Hepatocyte (in vitro differentiated cells): ENCODE measurements around the gene NCOA3. TPM values are rescaled to one million over a fixed set of nuclear protein-coding genes. Genes with fewer than 3 reads are reported as not detected.
A peak's percentile ranks its signal among the peaks of the same experiment; 100 is the strongest.

Experiments
- DNase-seq: peaks from one replicate; pipeline ENCODE4 v3.0.0-alpha.2; 2016; ENCODE audit warnings: low spot score
- H2AFZ ChIP-seq: fragments of 200-600 bp; sonication (generic); 2 replicates; pipeline ENCODE4 v1.6.0; 2016; ENCODE audit warnings: antibody characterized with exemption, mild to moderate bottlenecking
- H3K27ac ChIP-seq: fragments of 200-600 bp; sonication (generic); 2 replicates; pipeline ENCODE4 v1.5.1; 2016; ENCODE audit warnings: mild to moderate bottlenecking
- H3K27me3 ChIP-seq: fragments of 200-600 bp; sonication (generic); 2 replicates; pipeline ENCODE4 v1.6.1; 2016
- H3K36me3 ChIP-seq: fragments of 200-600 bp; sonication (generic); replicated peaks from 2 replicates; pipeline ENCODE4 v1.5.1; 2016; ENCODE audit warnings: low read depth; ENCODE audit not compliant: insufficient read depth
- H3K4me1 ChIP-seq: fragments of 200-600 bp; sonication (generic); 2 replicates; pipeline ENCODE4 v1.5.1; 2016; ENCODE audit warnings: mild to moderate bottlenecking, moderate library complexity; ENCODE audit not compliant: insufficient read depth
- H3K4me2 ChIP-seq: fragments of 200-600 bp; sonication (generic); 2 replicates; pipeline ENCODE4 v1.6.0; 2016
- H3K4me3 ChIP-seq: fragments of 200-600 bp; sonication (generic); 2 replicates; pipeline ENCODE4 v1.5.1; 2016; ENCODE audit warnings: mild to moderate bottlenecking
- H3K79me2 ChIP-seq: fragments of 200-600 bp; sonication (generic); 2 replicates; pipeline ENCODE4 v1.6.0; 2017; ENCODE audit warnings: mild to moderate bottlenecking
- H3K9me2 ChIP-seq: fragments of 200-600 bp; sonication (generic); replicated peaks from 2 replicates; pipeline ENCODE4 v1.6.0; 2017; ENCODE audit warnings: mild to moderate bottlenecking; ENCODE audit not compliant: insufficient read depth
- H3K9me3 ChIP-seq: fragments of 200-600 bp; sonication (generic); 2 replicates; pipeline ENCODE4 v1.5.1; 2016; ENCODE audit warnings: low read depth, mild to moderate bottlenecking
- H4K20me1 ChIP-seq: fragments of 200-600 bp; sonication (generic); 2 replicates; pipeline ENCODE4 v1.6.0; 2016; ENCODE audit warnings: mild to moderate bottlenecking; ENCODE audit not compliant: insufficient read depth, poor library complexity, severe bottlenecking
- CTCF ChIP-seq: fragments of 200-600 bp; sonication (generic); IDR thresholded peaks from 2 replicates; pipeline ENCODE4 v1.5.1; 2016; ENCODE audit warnings: antibody characterized with exemption, mild to moderate bottlenecking; ENCODE audit not compliant: poor library complexity
- EZH2 ChIP-seq: fragments of 200-600 bp; sonication (generic); IDR thresholded peaks from 2 replicates; pipeline ENCODE4 v1.6.1; 2016; ENCODE audit warnings: antibody characterized with exemption, mild to moderate bottlenecking, borderline replicate concordance
- EZH2phosphoT487 ChIP-seq: fragments of 200-600 bp; sonication (generic); IDR thresholded peaks from one replicate; pipeline ENCODE4 v1.6.1; 2018; ENCODE audit warnings: antibody characterized with exemption, mild to moderate bottlenecking, low read depth, moderate library complexity; ENCODE audit not compliant: unreplicated experiment, severe bottlenecking
- WGBS: methylation state at CpG from one replicate; pipeline ENCODE4 v1.1.6; 2016; ENCODE audit warnings: low lambda C conversion rate; ENCODE audit errors: missing lambda C conversion rate; 5-methylcytosine and 5-hydroxymethylcytosine counted together
- polyA plus RNA-seq: library from polyadenylated mRNA; unstranded; fragments of >200 nt; fragmentation: Nextera tagmentation; extraction: Ambion mirVana; gene quantifications from 2 replicates; pipeline ENCODE4 v1.2.1, GENCODE V29; 2016
- total RNA-seq: library from RNA; depleted of rRNA; stranded (reverse); fragments of >200 nt; gene quantifications from 2 replicates; pipeline ENCODE4 v1.2.3, GENCODE V29; 2014

Gene NCOA3
- total and polyA plus RNA-seq, 2 experiments from 2014 or later, result 12.7 to 28.6 TPM

- Histone ChIP-seq H3K79me2 (no peaks in the 10 kb centered on the region), H3K4me3 (no peak overlapping the region), H3K27ac (no peak overlapping the region), H2AFZ (no peak overlapping the region), H4K20me1 (no peaks in the 10 kb centered on the region), H3K4me2 (no peak overlapping the region), H3K36me3 (no peaks in the 10 kb centered on the region), H3K27me3 (no peaks in the 10 kb centered on the region), H3K4me1 (no peaks in the 10 kb centered on the region), H3K9me2 (no peaks in the 10 kb centered on the region), H3K9me3 (no peaks in the 10 kb centered on the region)
- no peak for DNase-seq
- 94% methylated on average over 7 of the region's 7 CpGs for WGBS
- TF ChIP-seq CTCF (no peak), EZH2phosphoT487 (no peak), EZH2 (no peak)
These were observed 160.0 kb downstream of the NCOA3 start for GRCh38 chr20:47661714-47662113.

- Histone ChIP-seq H4K20me1 (no peaks in the 10 kb centered on the region), H2AFZ (no peak overlapping the region), H3K79me2 (no peaks in the 10 kb centered on the region), H3K27ac (no peak overlapping the region), H3K4me1 (no peaks in the 10 kb centered on the region), H3K36me3 (no peaks in the 10 kb centered on the region), H3K27me3 (no peaks in the 10 kb centered on the region), H3K9me2 (no peaks in the 10 kb centered on the region), H3K4me2 (no peak overlapping the region), H3K9me3 (no peaks in the 10 kb centered on the region), H3K4me3 (no peak overlapping the region)
- DNase-seq, result no peak
- TF ChIP-seq EZH2 (no peak), EZH2phosphoT487 (no peak), CTCF (no peak)
- WGBS, result 93% methylated on average over 16 of the region's 16 CpGs
These were observed 161.0 kb downstream of the NCOA3 start for GRCh38 chr20:47662483-47663353.

GRCh38 chr20:47663354-47664067, 161.8 kb downstream of the NCOA3 start:
- no peaks in the 10 kb centered on the region for H3K9me3 ChIP-seq
- H3K4me3 ChIP-seq, result no peak overlapping the region
- H3K79me2 ChIP-seq, result no peaks in the 10 kb centered on the region
- WGBS, result 63% methylated on average over 20 of the region's 20 CpGs
- no peaks in the 10 kb centered on the region for H3K9me2 ChIP-seq
- H3K27ac ChIP-seq, result no peak overlapping the region
- H3K36me3 ChIP-seq, result no peaks in the 10 kb centered on the region
- TF ChIP-seq CTCF, result peak; percentile 96
- TF ChIP-seq EZH2, result no peak
- TF ChIP-seq EZH2phosphoT487, result no peak
- H3K4me1 ChIP-seq, result no peaks in the 10 kb centered on the region
- H3K27me3 ChIP-seq, result no peaks in the 10 kb centered on the region
- H2AFZ ChIP-seq, result no peak overlapping the region
- H4K20me1 ChIP-seq, result no peaks in the 10 kb centered on the region
- peak; percentile 83 for DNase-seq
- H3K4me2 ChIP-seq, result no peak overlapping the region
